HepG2 (cell line): ENCODE results near the gene TXNDC11.

Experiments used
- FOXM1 ChIP-seq: sonication (generic); formaldehyde crosslinking; IDR thresholded peaks from 2 replicates; pipeline ENCODE4 v1.5.0; 2020; ENCODE audit warnings: missing genetic modification reagents
- KDM5B ChIP-seq: sonication (generic); formaldehyde crosslinking; IDR thresholded peaks from 2 replicates; pipeline ENCODE4 v1.4.0; 2020; ENCODE audit warnings: missing genetic modification reagents, mild to moderate bottlenecking, borderline replicate concordance
- MYPOP ChIP-seq: sonication (generic); formaldehyde crosslinking; IDR thresholded peaks from 2 replicates; pipeline ENCODE4 v1.8.1; 2023; ENCODE audit warnings: mild to moderate bottlenecking, moderate library complexity, missing genetic modification reagents
- NFE2L1 ChIP-seq: sonication (generic); formaldehyde crosslinking; IDR thresholded peaks from 2 replicates; pipeline ENCODE4 v1.4.0; 2020; ENCODE audit warnings: missing genetic modification reagents, mild to moderate bottlenecking, borderline replicate concordance
- SYNCRIP ChIP-seq: fragments of 200-400 bp; formaldehyde crosslinking; IDR thresholded peaks from 2 replicates; pipeline ENCODE4 v1.6.1; 2018; ENCODE audit warnings: mild to moderate bottlenecking, low read depth, low read length; ENCODE audit not compliant: insufficient read depth
- TF ChIP-seq, protein P1 (sequence below): sonication (generic); formaldehyde crosslinking; IDR thresholded peaks from 2 replicates; pipeline ENCODE4 v1.4.0; 2020; ENCODE audit warnings: missing genetic modification reagents

- TF ChIP-seq KDM5B (peak; percentile 72), MYPOP (CRISPR knock-in tag) (peak; percentile 77; the same call in 1 of the 2 replicates), SYNCRIP (no peak), FOXM1 (CRISPR knock-in tag) (no peak), NFE2L1 (CRISPR knock-in tag) (no peak)
- TF ChIP-seq, protein P1, sequence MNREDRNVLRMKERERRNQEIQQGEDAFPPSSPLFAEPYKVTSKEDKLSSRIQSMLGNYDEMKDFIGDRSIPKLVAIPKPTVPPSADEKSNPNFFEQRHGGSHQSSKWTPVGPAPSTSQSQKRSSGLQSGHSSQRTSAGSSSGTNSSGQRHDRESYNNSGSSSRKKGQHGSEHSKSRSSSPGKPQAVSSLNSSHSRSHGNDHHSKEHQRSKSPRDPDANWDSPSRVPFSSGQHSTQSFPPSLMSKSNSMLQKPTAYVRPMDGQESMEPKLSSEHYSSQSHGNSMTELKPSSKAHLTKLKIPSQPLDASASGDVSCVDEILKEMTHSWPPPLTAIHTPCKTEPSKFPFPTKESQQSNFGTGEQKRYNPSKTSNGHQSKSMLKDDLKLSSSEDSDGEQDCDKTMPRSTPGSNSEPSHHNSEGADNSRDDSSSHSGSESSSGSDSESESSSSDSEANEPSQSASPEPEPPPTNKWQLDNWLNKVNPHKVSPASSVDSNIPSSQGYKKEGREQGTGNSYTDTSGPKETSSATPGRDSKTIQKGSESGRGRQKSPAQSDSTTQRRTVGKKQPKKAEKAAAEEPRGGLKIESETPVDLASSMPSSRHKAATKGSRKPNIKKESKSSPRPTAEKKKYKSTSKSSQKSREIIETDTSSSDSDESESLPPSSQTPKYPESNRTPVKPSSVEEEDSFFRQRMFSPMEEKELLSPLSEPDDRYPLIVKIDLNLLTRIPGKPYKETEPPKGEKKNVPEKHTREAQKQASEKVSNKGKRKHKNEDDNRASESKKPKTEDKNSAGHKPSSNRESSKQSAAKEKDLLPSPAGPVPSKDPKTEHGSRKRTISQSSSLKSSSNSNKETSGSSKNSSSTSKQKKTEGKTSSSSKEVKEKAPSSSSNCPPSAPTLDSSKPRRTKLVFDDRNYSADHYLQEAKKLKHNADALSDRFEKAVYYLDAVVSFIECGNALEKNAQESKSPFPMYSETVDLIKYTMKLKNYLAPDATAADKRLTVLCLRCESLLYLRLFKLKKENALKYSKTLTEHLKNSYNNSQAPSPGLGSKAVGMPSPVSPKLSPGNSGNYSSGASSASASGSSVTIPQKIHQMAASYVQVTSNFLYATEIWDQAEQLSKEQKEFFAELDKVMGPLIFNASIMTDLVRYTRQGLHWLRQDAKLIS, result 0 out of 2 replicates have a peak, but pooled peaks have one; percentile 47
These were observed 66.8 kb downstream of the TXNDC11 start for GRCh38 chr16:11675561-11676511.
